Hindlimb muscle (tissue), 1 donor: ENCODE results near the gene SPG11. TPM values are rescaled to one million over a fixed set of nuclear protein-coding genes. Genes with fewer than 3 reads are reported as not detected.
"Not testable (repeated sequence)": the region's sequence is repeated elsewhere in the genome, so short reads cannot be mapped to it uniquely, and the experiment has no call there.

ENCODE experiments used
- DNase-seq: peaks from one replicate; pipeline ENCODE4 v3.0.0-alpha.2; 2013
- polyA plus RNA-seq: library from polyadenylated mRNA; unstranded; fragments of 120-200 nt; gene quantifications from one replicate; pipeline ENCODE4 v1.2.1, GENCODE V29; 2013; ENCODE audit not compliant: insufficient read length

The SPG11 gene
- polyA plus RNA-seq, 1 donor, result 42.8 TPM

DNA sequence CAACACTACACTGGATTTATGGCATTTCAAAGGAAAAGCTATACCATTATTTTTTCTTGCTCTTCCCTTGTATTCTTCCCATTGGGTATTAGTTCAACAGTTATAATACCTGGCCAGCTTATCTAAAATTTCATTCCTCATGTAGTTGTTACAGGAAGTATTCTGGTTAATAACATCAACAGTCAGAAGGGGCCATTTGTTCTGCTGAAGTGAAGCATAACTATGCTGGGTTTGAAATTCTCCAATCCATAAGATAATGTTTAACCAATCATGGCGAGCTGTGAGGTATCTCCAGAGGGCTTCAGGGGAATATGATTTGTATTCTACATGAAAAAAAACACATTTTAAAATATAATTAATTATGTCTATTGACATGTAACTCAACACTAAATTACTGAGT, 43.4 kb downstream of the SPG11 start:
- DNase-seq, result no peak

DNA sequence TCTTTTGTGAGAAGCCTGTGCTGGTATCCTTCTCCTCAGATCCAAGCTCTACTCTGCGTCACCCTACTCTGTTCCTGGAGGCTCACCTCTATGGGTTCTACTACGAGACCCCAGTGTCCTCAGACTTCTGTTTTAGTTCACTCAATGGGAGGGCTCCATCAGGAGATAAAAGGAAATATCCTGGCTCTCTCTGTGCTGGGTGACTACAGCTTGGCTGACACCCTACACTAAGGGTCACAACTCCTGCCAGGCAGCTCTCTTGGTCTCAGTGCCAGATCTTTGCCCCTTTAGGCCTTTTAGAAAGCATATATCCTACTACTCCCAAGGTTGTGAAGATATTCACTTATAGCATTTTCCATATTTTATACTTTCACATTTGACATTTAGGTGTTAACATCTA, 46.5 kb downstream of the SPG11 start:
- no peak for DNase-seq

- no peak for DNase-seq
Observed at GRCh38 chr15:44606740-44607139, 56.7 kb downstream of the SPG11 start.

DNA sequence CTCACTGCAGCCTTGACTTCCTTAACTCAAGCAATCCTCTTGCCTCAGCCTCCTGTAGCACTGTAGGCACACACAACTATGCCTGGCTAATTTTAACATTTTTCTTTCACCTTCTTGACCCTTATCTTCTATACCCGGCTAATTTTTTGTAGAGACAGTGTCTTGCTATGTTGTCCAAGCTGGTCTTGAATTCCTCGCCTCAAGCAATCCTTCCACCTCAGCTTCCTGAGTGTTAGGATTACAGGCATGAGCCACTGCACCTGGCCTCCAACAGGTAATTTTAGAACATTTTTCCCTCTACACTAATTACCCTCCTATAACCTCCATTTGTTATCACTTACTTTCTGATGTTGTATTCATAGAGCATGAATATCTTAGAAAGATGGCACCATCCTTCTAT, 60.3 kb downstream of the SPG11 start:
- no peak for DNase-seq

DNA sequence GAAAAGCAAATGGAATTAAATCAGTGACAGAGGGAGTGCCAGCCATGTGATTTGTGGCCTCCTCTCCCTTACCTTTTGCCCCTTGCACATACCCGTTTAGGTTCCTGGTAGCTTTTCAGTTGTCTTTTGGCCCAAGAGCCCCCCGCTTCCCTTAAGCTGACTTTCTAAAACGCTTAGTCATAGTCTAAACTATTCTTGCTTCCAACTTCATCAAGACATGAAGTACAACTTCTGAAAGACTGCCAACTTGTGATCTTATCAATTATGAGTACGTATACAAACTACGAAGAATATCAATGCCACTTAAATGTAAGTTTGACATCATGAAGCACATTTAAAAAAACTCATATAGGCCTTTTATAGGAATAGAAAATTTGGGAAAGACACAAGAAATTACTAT, 64.6 kb downstream of the SPG11 start:
- DNase-seq, result no peak

DNA sequence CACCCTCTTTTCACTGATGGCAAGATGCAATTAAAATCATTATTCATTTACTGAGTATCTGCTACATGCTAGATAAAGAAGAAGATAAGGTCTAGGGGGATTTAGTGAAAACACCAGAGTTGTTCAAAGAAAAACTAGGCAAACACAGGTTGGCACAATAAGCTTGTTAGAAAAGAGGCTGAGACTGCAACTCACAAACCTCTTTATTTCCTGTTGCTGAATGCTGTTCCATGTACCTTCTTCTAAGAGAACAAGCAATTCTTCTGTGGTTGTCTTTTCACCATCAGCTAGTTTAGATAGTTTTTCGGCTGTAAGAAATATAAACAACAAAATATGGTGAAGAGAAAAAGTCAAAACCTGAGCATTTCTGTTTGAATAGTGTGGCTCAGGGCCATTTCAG, 65.4 kb downstream of the SPG11 start:
- DNase-seq, result no peak

GRCh38 chr15:44596511-44597010, 66.9 kb downstream of the SPG11 start:
- no peak for DNase-seq

- no peak for DNase-seq
Observed at GRCh38 chr15:44595656-44596510, 67.6 kb downstream of the SPG11 start.

GRCh38 chr15:44595246-44595645, 68.2 kb downstream of the SPG11 start:
- DNase-seq, result no peak

- no peak for DNase-seq
Observed at GRCh38 chr15:44593042-44593736, 70.3 kb downstream of the SPG11 start.

DNA sequence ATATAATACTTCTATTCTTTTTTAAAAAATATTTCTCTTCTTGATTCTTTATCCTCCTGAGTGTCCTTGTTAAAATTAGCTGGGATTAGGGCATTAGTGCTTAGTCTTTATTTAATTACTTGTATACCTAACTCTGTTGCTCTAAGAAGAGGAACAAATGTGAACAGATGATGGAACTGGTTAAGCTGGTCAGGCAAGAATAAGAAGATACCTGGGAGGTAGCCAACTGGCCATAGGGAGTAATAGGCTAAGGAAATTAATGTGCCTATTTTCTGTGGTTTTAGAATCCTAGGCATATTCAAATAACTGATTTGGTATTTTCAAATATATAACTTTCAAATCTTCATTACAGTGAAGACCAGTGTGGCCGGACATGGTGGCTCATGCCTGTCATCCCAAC, 72.1 kb downstream of the SPG11 start:
- no peak for DNase-seq

DNA sequence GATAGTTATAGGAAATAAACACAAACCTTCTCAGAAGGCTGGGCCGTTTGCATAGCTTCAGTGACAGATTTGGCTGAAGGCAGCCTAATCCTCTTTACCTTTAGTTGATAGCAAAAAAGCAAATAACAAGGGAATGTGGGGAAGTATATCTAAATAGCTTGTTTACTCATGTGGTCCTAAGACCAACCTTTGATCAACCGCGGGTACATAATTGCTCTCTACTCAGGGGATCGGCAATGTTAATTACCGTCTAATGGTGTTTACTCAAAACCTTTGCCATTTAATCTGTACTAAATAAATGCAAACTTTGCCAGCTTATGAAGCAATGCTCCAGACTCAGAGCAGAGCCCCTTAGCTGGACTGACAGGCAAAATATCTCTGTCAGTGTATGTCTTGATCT, 74.9 kb downstream of the SPG11 start:
- no peak for DNase-seq

DNA sequence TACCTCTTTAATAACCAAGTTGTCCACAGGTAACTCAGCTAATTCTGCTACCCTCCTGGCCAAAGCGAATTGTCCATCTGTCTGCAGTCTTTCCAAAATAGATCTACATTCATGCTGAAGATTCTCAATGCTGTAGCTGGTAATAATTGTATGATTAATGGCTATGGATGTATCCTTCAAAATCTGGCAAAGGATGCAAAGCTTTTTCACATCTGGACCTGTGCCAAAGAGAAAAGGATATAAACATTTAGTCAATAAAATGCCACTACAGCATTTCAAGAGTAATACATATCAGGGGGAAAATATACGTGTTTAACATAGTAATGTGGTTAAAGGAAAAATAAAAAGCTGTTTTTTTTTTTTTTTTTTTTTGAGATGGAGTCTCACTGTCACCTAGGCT, 77.8 kb downstream of the SPG11 start:
- DNase-seq, result no peak

- DNase-seq, result no peak
Observed at GRCh38 chr15:44584162-44584749, 79.2 kb downstream of the SPG11 start.

DNA sequence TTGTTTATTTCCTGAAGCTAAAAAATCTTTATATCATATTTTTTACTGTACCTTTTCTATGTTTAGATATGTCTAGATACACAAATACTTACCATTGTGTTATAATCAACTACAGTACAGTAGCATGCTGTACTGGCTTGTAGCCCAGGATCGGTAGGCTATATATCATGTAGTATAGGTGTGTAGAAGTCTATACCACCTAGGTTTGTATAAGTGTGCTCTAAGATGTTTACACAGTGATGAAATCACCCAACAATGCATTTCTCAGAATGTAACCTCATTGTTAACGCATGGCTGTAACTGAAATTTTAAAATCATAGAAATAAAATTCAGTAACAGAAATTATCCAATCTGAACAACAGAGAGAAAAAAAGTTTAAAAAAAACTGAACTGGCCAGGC, 83.4 kb downstream of the SPG11 start:
- DNase-seq, result no peak

GRCh38 chr15:44574734-44575133, 88.7 kb downstream of the SPG11 start:
- no peak for DNase-seq

GRCh38 chr15:44573386-44573785, 90.1 kb downstream of the SPG11 start:
- DNase-seq, result no peak

- DNase-seq, result no peak
Observed at GRCh38 chr15:44570361-44570760, 93.1 kb downstream of the SPG11 start.

DNA sequence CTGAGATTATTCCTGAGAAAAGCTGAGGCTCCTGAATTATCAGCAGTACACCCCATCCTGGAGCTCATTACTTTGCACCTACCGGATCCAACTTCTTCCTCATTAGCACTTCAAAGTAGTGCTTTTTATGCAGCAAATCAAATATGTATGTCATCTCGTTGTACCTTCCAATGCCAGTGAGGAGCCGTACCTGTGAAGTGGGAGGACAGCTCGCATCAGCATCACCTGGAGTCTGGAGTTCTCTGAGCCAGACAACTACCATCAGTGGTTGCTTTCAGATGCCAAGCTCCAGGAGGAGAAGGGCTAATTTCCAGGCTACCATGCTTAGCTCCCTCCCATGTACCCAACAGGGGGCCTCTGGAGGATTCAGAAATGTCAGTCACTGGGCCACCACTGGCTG, 94.1 kb downstream of the SPG11 start:
- DNase-seq, result no peak

DNA sequence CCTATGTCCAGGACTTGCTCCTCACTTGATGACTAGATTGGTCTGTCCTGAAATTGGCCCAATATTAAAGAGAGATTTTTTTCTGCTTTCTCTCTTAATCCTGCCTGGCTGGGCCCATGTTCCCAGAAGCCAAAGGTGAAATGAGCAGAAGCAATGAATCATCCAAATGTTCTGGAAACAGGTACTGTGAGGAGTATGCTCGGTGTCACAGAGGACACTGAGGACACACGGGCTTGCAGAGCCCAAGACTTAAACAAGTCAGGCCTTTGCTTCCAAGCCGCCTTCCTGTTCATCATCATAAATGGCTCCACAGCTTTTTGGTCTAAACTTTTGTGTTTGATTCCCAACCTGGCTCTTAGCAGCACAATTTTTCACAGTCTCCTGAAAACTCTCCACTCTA, 95.1 kb downstream of the SPG11 start:
- no peak for DNase-seq

GRCh38 chr15:44566155-44566540, 97.3 kb downstream of the SPG11 start:
- DNase-seq, result no peak

DNA sequence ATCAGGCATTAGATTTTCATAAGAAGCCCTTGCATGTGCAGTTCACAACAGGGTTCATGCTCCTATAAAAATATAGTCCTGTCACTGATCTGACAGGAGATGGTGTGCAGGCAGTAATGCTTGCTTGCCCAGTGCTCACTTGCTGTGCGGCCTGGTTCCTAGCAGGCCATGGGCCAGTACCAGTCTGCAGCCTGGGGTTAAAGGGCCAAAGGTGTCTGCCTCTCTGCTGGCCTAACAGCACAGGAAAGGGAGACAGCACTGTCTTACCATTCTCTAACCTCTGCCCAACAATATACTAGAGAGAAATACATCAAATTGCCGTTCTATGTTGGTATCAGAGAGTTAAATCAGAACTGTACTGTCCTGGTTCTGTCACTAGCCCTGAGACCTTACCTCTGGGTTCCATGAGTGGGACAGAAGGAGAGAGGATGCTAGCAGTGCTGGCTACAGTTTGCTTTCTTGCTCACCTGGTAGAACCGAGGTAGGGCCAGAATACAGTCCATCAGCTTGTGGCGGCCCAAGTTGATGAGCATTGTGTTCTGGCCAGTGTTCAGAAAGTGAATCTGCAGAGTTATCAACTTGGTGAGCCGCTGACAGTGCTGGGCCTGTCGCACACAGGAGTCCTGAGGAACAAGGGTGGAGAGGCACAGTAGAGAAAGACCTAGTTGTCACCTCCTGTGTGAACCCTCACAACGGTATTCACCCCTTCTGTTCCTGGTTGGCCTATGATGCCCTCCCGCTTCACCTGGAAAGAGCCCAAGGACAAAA, 97.9 kb downstream of the SPG11 start:
- DNase-seq, result no peak

DNA sequence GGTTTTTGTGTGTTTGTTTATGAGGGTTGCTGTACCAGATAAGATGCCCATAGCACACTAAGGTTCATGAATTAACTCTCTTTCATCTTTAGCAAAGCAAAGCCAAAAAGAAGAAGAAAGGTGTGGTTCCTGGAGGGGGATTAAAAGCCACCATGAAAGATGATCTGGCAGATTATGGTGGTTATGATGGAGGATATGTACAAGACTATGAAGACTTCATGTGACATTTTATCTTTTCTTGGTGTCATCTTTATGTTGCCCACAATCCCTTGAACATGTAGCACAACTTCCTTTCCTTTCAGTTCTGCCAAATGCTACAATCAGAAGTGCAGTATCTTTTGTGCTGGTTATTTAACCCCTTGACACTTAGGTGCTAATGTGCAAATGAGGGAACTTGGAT, 102.5 kb downstream of the SPG11 start:
- DNase-seq, result not testable (repeated sequence)
